Measurements from ENCODE around the gene GMDS. TPM values are rescaled to one million over a fixed set of nuclear protein-coding genes. Genes with fewer than 3 reads are reported as not detected.

The GMDS gene
- total and polyA plus RNA-seq, 2 of the 13 experiments (the other 11 are each of a cell fraction or from before 2014, with no cell fraction given): 64.4 to 112 TPM

DNA sequence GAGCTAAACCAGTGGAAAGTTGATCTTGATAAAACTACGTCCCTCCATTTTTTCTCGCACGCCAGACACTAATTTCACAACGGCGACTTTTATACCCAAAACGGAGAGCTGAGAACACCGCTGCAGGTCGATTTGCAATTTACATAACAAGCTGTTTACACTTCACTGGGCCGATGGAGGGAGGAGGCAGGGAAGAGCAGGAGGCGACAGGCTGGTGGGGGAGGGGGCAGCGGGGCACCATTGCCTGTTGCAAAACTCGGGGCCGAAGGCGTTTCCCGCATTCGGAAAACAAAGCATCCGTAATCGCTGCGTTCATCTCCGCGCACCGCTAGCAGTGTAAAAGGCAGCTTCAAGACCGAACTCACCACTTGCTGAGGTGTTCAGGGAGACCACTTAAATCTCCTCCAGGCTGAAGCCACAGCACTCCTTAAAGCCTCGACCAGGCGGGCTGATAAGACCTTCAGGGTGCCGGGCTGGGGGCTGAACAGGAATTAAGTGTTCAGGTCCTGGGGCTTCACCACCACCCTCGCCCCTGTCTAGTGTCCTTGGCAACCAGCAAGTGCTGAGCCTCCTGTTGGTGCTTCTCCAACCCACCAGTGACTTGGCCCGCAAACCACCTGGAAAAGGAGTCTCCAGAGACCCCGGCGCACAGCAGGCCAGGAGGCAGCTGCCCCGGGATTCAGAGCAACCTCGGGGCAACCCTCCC lies 637.7 kb downstream of the GMDS start (continued):
- TF ChIP-seq ZNF17 (CRISPR knock-in tag; IDR thresholded peaks at IDR 0.05) (no peak), SIX4 (CRISPR knock-in tag; IDR thresholded peaks at IDR 0.05) (no peak), NR2C2 (CRISPR knock-in tag; IDR thresholded peaks at IDR 0.05; ENCODE audit: borderline replicate concordance) (peak; percentile 52; the same call in 1 of the 2 replicates), TP53 (CRISPR knock-in tag; conservative IDR thresholded peaks at IDR 0.05) (no peak), ZNF530 (CRISPR knock-in tag; IDR thresholded peaks at IDR 0.05; ENCODE audit: low read depth) (no peak), ZKSCAN8 (CRISPR knock-in tag; IDR thresholded peaks at IDR 0.05; ENCODE audit: borderline replicate concordance) (no peak), ZNF24 (IDR thresholded peaks at IDR 0.05) (no peak), STAG1 (CRISPR knock-in tag; IDR thresholded peaks at IDR 0.05) (no peak), STAT5B (CRISPR knock-in tag; IDR thresholded peaks at IDR 0.05) (no peak), FOXA3 (CRISPR knock-in tag; IDR thresholded peaks at IDR 0.05) (peak; percentile 87), HMG20A (CRISPR knock-in tag; IDR thresholded peaks at IDR 0.05; ENCODE audit: borderline replicate concordance) (no peak), FOXP4 (CRISPR knock-in tag; IDR thresholded peaks at IDR 0.05) (peak; percentile 65), ELF1 (CRISPR knock-in tag; IDR thresholded peaks at IDR 0.05) (peak; percentile 18; the same call in 1 of the 2 replicates), NCOA2 (CRISPR knock-in tag; IDR thresholded peaks at IDR 0.05) (no peak), ZNF136 (CRISPR knock-in tag; IDR thresholded peaks at IDR 0.05; ENCODE audit: low read depth) (no peak), SP140L (CRISPR knock-in tag; IDR thresholded peaks at IDR 0.05; ENCODE audit: borderline replicate concordance) (no peak), ZNF484 (CRISPR knock-in tag; IDR thresholded peaks at IDR 0.05; ENCODE audit: borderline replicate concordance, low read depth) (no peak)
- TF ChIP-seq, protein P1, sequence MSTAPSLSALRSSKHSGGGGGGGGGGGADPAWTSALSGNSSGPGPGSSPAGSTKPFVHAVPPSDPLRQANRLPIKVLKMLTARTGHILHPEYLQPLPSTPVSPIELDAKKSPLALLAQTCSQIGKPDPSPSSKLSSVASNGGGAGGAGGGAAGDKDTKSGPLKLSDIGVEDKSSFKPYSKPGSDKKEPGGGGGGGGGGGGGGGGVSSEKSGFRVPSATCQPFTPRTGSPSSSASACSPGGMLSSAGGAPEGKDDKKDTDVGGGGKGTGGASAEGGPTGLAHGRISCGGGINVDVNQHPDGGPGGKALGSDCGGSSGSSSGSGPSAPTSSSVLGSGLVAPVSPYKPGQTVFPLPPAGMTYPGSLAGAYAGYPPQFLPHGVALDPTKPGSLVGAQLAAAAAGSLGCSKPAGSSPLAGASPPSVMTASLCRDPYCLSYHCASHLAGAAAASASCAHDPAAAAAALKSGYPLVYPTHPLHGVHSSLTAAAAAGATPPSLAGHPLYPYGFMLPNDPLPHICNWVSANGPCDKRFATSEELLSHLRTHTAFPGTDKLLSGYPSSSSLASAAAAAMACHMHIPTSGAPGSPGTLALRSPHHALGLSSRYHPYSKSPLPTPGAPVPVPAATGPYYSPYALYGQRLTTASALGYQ (CRISPR knock-in tag; IDR thresholded peaks at IDR 0.05): no peak
- TF ChIP-seq, protein P2, sequence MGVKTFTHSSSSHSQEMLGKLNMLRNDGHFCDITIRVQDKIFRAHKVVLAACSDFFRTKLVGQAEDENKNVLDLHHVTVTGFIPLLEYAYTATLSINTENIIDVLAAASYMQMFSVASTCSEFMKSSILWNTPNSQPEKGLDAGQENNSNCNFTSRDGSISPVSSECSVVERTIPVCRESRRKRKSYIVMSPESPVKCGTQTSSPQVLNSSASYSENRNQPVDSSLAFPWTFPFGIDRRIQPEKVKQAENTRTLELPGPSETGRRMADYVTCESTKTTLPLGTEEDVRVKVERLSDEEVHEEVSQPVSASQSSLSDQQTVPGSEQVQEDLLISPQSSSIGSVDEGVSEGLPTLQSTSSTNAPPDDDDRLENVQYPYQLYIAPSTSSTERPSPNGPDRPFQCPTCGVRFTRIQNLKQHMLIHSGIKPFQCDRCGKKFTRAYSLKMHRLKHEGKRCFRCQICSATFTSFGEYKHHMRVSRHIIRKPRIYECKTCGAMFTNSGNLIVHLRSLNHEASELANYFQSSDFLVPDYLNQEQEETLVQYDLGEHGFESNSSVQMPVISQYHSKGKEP (CRISPR knock-in tag; IDR thresholded peaks at IDR 0.05): no peak
- TF ChIP-seq, protein P3, sequence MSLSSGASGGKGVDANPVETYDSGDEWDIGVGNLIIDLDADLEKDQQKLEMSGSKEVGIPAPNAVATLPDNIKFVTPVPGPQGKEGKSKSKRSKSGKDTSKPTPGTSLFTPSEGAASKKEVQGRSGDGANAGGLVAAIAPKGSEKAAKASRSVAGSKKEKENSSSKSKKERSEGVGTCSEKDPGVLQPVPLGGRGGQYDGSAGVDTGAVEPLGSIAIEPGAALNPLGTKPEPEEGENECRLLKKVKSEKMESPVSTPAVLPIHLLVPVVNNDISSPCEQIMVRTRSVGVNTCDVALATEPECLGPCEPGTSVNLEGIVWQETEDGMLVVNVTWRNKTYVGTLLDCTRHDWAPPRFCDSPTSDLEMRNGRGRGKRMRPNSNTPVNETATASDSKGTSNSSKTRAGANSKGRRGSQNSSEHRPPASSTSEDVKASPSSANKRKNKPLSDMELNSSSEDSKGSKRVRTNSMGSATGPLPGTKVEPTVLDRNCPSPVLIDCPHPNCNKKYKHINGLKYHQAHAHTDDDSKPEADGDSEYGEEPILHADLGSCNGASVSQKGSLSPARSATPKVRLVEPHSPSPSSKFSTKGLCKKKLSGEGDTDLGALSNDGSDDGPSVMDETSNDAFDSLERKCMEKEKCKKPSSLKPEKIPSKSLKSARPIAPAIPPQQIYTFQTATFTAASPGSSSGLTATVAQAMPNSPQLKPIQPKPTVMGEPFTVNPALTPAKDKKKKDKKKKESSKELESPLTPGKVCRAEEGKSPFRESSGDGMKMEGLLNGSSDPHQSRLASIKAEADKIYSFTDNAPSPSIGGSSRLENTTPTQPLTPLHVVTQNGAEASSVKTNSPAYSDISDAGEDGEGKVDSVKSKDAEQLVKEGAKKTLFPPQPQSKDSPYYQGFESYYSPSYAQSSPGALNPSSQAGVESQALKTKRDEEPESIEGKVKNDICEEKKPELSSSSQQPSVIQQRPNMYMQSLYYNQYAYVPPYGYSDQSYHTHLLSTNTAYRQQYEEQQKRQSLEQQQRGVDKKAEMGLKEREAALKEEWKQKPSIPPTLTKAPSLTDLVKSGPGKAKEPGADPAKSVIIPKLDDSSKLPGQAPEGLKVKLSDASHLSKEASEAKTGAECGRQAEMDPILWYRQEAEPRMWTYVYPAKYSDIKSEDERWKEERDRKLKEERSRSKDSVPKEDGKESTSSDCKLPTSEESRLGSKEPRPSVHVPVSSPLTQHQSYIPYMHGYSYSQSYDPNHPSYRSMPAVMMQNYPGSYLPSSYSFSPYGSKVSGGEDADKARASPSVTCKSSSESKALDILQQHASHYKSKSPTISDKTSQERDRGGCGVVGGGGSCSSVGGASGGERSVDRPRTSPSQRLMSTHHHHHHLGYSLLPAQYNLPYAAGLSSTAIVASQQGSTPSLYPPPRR (CRISPR knock-in tag; IDR thresholded peaks at IDR 0.05; ENCODE audit: borderline replicate concordance): peak; percentile 39; the same call in 1 of the 2 replicates
